WTC11 (cell line): ENCODE data around the gene PPP1R37.

Experiments
- CBFB ChIP-seq: sonication (generic); formaldehyde crosslinking; IDR thresholded peaks from 2 replicates; pipeline ENCODE4 v1.8.1; 2022; ENCODE audit warnings: mild to moderate bottlenecking, low read depth, missing genetic modification reagents
- KAT7 ChIP-seq: sonication (generic); formaldehyde crosslinking; IDR thresholded peaks from 2 replicates; pipeline ENCODE4 v1.8.1; 2023; ENCODE audit warnings: missing genetic modification reagents, mild to moderate bottlenecking, borderline replicate concordance
- NR3C1 ChIP-seq: sonication (generic); formaldehyde crosslinking; conservative IDR thresholded peaks from 2 replicates; pipeline ENCODE4 v1.8.1; 2023; ENCODE audit warnings: low read depth, mild to moderate bottlenecking, missing genetic modification reagents
- SMAD4 ChIP-seq: sonication (generic); formaldehyde crosslinking; IDR thresholded peaks from 2 replicates; pipeline ENCODE4 v1.8.0; 2022; ENCODE audit warnings: mild to moderate bottlenecking, missing genetic modification reagents
- TEAD1 ChIP-seq: sonication (generic); formaldehyde crosslinking; IDR thresholded peaks from 2 replicates; pipeline ENCODE4 v1.8.0; 2022; ENCODE audit warnings: mild to moderate bottlenecking, missing genetic modification reagents
- TP53 ChIP-seq: sonication (generic); formaldehyde crosslinking; IDR thresholded peaks from 2 replicates; pipeline ENCODE4 v1.8.1; 2023; ENCODE audit warnings: mild to moderate bottlenecking, missing genetic modification reagents
- ZNF138 ChIP-seq: sonication (generic); formaldehyde crosslinking; conservative IDR thresholded peaks from 2 replicates; pipeline ENCODE4 v1.8.1; 2022; ENCODE audit warnings: mild to moderate bottlenecking, moderate library complexity, missing genetic modification reagents
- TF ChIP-seq, protein P1 (sequence below): fragments of 200-600 bp; IDR thresholded peaks from 2 replicates; pipeline ENCODE4 v1.8.0; 2022; ENCODE audit warnings: antibody characterized with exemption
- TF ChIP-seq, protein P2 (sequence below): sonication (generic); formaldehyde crosslinking; IDR thresholded peaks from 2 replicates; pipeline ENCODE4 v1.8.0; 2022; ENCODE audit warnings: mild to moderate bottlenecking, missing genetic modification reagents
- TF ChIP-seq, protein P3 (sequence below): sonication (generic); formaldehyde crosslinking; IDR thresholded peaks from 2 replicates; pipeline ENCODE4 v1.8.0; 2022; ENCODE audit warnings: mild to moderate bottlenecking, missing genetic modification reagents

DNA sequence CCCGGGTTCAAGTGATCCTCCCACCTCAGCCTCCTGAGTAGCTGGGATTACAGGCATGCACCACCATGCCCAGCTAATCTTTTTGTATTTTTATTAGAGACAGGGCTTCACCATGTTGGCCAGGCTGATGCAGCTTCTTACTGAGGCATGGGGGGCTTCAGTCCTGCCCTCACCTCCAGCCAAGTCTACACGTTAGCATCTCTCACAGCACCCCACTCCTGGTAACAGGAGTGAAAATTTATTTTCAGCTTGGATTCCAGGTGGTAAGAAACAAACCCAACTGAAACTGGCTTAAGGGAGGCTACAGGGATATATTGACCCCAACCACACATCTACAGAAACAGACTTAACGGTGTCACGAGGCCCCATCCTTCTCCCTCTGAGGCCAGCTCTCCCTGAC lies 57.2 kb downstream of the PPP1R37 start:
- TF ChIP-seq, protein P1, sequence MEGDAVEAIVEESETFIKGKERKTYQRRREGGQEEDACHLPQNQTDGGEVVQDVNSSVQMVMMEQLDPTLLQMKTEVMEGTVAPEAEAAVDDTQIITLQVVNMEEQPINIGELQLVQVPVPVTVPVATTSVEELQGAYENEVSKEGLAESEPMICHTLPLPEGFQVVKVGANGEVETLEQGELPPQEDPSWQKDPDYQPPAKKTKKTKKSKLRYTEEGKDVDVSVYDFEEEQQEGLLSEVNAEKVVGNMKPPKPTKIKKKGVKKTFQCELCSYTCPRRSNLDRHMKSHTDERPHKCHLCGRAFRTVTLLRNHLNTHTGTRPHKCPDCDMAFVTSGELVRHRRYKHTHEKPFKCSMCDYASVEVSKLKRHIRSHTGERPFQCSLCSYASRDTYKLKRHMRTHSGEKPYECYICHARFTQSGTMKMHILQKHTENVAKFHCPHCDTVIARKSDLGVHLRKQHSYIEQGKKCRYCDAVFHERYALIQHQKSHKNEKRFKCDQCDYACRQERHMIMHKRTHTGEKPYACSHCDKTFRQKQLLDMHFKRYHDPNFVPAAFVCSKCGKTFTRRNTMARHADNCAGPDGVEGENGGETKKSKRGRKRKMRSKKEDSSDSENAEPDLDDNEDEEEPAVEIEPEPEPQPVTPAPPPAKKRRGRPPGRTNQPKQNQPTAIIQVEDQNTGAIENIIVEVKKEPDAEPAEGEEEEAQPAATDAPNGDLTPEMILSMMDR = no peak
- TF ChIP-seq, protein P2, sequence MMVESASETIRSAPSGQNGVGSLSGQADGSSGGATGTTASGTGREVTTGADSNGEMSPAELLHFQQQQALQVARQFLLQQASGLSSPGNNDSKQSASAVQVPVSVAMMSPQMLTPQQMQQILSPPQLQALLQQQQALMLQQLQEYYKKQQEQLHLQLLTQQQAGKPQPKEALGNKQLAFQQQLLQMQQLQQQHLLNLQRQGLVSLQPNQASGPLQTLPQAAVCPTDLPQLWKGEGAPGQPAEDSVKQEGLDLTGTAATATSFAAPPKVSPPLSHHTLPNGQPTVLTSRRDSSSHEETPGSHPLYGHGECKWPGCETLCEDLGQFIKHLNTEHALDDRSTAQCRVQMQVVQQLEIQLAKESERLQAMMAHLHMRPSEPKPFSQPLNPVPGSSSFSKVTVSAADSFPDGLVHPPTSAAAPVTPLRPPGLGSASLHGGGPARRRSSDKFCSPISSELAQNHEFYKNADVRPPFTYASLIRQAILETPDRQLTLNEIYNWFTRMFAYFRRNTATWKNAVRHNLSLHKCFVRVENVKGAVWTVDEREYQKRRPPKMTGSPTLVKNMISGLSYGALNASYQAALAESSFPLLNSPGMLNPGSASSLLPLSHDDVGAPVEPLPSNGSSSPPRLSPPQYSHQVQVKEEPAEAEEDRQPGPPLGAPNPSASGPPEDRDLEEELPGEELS (CRISPR knock-in tag) = no peak
- TF ChIP-seq CBFB (CRISPR knock-in tag) (no peak), NR3C1 (CRISPR knock-in tag) (no peak), SMAD4 (CRISPR knock-in tag) (no peak), TP53 (CRISPR knock-in tag) (no peak), TEAD1 (CRISPR knock-in tag) (no peak), ZNF138 (CRISPR knock-in tag) (no peak), KAT7 (no peak)
- TF ChIP-seq, protein P3, sequence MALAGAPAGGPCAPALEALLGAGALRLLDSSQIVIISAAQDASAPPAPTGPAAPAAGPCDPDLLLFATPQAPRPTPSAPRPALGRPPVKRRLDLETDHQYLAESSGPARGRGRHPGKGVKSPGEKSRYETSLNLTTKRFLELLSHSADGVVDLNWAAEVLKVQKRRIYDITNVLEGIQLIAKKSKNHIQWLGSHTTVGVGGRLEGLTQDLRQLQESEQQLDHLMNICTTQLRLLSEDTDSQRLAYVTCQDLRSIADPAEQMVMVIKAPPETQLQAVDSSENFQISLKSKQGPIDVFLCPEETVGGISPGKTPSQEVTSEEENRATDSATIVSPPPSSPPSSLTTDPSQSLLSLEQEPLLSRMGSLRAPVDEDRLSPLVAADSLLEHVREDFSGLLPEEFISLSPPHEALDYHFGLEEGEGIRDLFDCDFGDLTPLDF (CRISPR knock-in tag) = no peak
